Mucosa of descending colon (tissue), 3 donors: ENCODE data around the gene JAM3. TPM values are rescaled to one million over a fixed set of nuclear protein-coding genes. Genes with fewer than 3 reads are reported as not detected.

Experiments
- ATAC-seq: fragments of 200-7000 bp; cut with Tn5 transposase; one replicate; pipeline ENCODE4 v1.9.1; 2020; ENCODE audit warnings: mild to moderate bottlenecking, moderate library complexity
- DNase-seq, 3 donors: peaks; one replicate each; pipeline ENCODE4 v3.0.0-alpha.2; 2020
- H3K36me3 ChIP-seq: fragments of 200-600 bp; one replicate; pipeline ENCODE4 v1.8.0; 2021; ENCODE audit warnings: low read depth, mild to moderate bottlenecking
- H3K4me1 ChIP-seq: fragments of 200-600 bp; one replicate; pipeline ENCODE4 v1.8.0; 2021; ENCODE audit warnings: low read depth, mild to moderate bottlenecking
- H3K4me3 ChIP-seq: fragments of 200-600 bp; one replicate; pipeline ENCODE4 v1.8.0; 2021; ENCODE audit warnings: mild to moderate bottlenecking
- H3K9me3 ChIP-seq: fragments of 200-600 bp; one replicate; pipeline ENCODE4 v1.8.0; 2021; ENCODE audit warnings: mild to moderate bottlenecking
- intact Hi-C, 2 donors: fragments of 100-400 bp; cut with DNase I in 1 of 2; cut with micrococcal nuclease in 1 of 2; formaldehyde crosslinking; loops; one replicate each; pipeline versions ENCODE4 v1.11.0 to v1.11.1; 2022; cut with DNase I, micrococcal nuclease
- long read RNA-seq, 2 donors: library from polyadenylated mRNA; unstranded; transcript quantifications; one replicate each; pipeline ENCODE4 v2.0.0, GENCODE V29; 2019 to 2021
- total RNA-seq, 3 donors: library from RNA; stranded (reverse); fragmentation: NEBNext Ultra II Directional in 2 of 3; extraction: Animal tissue kit (Norgen Biotek cat#: 25700) in 2 of 3; gene quantifications; one replicate each; pipeline versions ENCODE4 v1.2.1 to v1.2.4, GENCODE V29; 2021 to 2023
- TF ChIP-seq, protein P1 (sequence below): fragments of 200-600 bp; IDR thresholded peaks from one replicate; pipeline ENCODE4 v1.8.0; 2022; ENCODE audit warnings: antibody characterized with exemption, mild to moderate bottlenecking
- donor health status: DM: no; HTN: no; CAD: no; lungs with moderate emphysema.
- donor health status: DM: no; HTN: no; CAD: no.
- donor health status: DM: no; HTN: yes; CAD: no.

Gene JAM3
- 10 to 100 TPM in 1 of 3 donors, 1 to 10 TPM in 2; 5.4 to 62.7 (median 5.5) TPM for total RNA-seq
- long read RNA-seq, donor 1, transcript JAM3-201 (9 exons, 3,912 nt) = major isoform, 110 of 131 reads
- long read RNA-seq, donor 1, partial matches to known transcripts = 5 of 131 reads
- long read RNA-seq, donor 1, other reads (novel, unspliced or antisense) = 16 of 131 reads
- long read RNA-seq, donor 2, partial matches to known transcripts = 1 of 1 reads
- long read RNA-seq, donor 2, other reads (novel, unspliced or antisense) = 0 of 1 reads

DNA sequence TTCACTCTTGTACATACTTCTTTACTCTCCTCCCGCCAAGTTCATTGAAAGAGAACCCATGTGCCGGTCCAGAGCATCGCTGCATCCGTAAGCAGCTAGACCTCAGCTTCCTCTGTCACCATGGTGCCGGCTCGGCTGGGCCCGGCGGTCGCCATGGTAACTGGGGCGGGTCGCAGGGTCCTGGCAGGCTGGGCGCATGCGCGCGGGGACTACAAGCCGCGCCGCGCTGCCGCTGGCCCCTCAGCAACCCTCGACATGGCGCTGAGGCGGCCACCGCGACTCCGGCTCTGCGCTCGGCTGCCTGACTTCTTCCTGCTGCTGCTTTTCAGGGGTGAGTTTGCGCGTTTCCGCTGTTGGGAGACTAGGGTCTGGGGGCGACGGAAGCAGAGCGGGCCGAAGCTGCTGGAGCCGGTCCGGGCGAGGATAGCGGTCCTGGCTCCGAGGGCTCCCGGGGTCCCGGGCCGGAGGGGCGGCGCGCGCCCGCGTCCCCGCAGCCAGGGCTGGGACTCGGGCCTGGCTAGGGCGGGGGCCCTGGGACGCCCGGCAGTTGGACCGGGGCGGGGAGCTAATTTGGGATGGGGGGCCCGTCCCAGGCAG, at the start of gene JAM3:
Gene JAM3, plus strand, starts transcription at position 244 of the 597 bp plus-strand sequence. Its CDS starts 12 bp downstream, at position 256.
- peak; percentile 90 for ATAC-seq
- no peaks in the 10 kb centered on the region for H3K36me3 ChIP-seq
- intact Hi-C loops = no loop called here
- DNase-seq = peak; percentile 81 to 91 (median 87)
- no peak within 1 kb of the TSS for H3K4me3 ChIP-seq
- no peaks in the 10 kb centered on the region for H3K9me3 ChIP-seq
- no peaks in the 10 kb centered on the region for H3K4me1 ChIP-seq
- TF ChIP-seq, protein P1, sequence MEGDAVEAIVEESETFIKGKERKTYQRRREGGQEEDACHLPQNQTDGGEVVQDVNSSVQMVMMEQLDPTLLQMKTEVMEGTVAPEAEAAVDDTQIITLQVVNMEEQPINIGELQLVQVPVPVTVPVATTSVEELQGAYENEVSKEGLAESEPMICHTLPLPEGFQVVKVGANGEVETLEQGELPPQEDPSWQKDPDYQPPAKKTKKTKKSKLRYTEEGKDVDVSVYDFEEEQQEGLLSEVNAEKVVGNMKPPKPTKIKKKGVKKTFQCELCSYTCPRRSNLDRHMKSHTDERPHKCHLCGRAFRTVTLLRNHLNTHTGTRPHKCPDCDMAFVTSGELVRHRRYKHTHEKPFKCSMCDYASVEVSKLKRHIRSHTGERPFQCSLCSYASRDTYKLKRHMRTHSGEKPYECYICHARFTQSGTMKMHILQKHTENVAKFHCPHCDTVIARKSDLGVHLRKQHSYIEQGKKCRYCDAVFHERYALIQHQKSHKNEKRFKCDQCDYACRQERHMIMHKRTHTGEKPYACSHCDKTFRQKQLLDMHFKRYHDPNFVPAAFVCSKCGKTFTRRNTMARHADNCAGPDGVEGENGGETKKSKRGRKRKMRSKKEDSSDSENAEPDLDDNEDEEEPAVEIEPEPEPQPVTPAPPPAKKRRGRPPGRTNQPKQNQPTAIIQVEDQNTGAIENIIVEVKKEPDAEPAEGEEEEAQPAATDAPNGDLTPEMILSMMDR = no peak

DNA sequence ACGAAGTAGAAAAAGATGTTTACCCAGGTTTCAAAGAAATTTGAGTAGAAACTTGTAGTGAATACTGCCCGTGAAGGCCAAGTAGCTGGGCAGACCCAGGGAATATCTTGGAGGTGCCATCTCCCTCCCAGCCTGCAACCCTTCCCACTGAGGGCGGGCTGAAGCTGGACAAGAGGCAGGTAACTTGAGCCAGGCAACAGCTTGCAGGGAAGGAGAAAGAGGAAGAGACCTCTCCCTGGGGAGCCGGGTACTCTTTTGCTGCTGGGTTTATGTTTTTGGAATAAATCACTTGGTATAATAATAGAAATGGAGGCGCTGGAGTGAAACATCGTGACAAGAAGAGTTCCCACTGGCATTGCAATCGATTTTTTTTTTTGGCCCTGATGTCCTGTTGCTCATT, 49.4 kb upstream of the JAM3 start:
- DNase-seq (no peak), ATAC-seq (no peak)
- no peaks in the 10 kb centered on the region for H3K9me3 ChIP-seq
- no peaks in the 10 kb centered on the region for H3K4me1 ChIP-seq
- H3K4me3 ChIP-seq = no peak overlapping the region
- no peaks in the 10 kb centered on the region for H3K36me3 ChIP-seq
- TF ChIP-seq, protein P1 = no peak
- intact Hi-C loops = no loop called here

DNA sequence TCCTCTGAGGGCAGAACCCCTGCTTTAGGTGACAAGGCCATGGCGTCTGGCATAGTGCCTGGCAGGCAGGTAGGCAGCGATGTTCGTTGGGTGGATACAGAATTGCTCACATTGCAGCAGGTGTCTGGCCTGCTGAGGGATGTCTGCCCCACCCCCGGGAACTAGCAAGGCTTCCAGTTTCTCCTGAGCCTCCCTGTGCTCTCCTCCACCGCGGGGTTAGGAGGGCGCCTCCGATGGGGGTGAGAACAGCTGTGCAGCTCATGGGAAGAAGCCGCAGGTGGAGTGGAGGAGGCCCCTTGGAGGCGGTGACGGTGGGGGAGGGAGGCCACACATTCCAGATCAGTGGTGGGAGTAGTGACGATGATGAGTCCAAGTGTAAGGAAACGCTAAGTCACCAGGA, 48.3 kb upstream of the JAM3 start:
- DNase-seq (no peak), ATAC-seq (no peak)
- Histone ChIP-seq H3K4me3 (no peak overlapping the region), H3K36me3 (no peaks in the 10 kb centered on the region), H3K9me3 (no peaks in the 10 kb centered on the region), H3K4me1 (no peaks in the 10 kb centered on the region)
- TF ChIP-seq, protein P1 = no peak
- intact Hi-C loops = no loop called here

DNA sequence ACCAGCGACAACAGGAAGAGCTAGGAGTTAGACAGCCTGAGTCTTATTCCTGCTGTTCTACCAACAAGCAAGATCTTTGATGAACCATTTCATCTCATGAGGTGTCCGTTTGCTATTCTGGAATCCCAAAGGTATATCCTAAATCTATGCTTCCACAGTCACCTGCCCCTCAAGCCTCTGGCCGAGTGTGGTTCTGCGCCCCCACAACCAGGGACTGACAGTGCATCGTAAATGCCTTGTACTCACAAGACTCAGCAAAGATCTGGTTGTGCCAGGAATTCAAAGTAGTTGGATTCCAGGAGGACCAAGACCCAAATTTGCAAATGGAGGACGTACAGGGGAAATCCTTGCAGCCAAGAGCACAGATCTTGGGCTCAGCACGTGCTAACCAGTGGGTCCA, 47.5 kb upstream of the JAM3 start:
- Histone ChIP-seq H3K4me1 (no peaks in the 10 kb centered on the region), H3K4me3 (no peak overlapping the region), H3K9me3 (no peaks in the 10 kb centered on the region), H3K36me3 (no peaks in the 10 kb centered on the region)
- TF ChIP-seq, protein P1 = no peak
- ATAC-seq (no peak), DNase-seq (no peak)
- intact Hi-C loops = no loop called here

DNA sequence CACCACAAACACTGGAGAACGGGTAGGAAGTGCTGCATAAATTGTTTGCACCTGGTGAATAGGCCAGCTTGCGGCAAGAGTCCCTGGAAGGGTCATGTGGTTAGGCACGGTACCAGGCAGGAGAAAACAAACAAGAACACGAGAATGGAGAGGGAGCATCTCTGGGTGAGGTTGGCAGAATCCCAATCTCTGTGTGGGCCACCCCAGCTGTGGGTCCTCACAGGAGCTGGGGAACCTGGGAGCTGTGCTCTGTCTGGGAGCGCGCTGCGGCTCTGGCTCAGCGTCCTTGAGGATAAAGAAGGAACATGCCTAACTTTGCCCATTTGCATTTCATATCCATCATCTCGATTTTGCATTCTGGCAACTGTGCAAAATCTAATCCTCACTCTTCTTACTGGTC, 46.1 kb upstream of the JAM3 start:
- no peak for DNase-seq
- Histone ChIP-seq H3K4me1 (no peaks in the 10 kb centered on the region), H3K9me3 (no peaks in the 10 kb centered on the region), H3K4me3 (no peak overlapping the region), H3K36me3 (no peaks in the 10 kb centered on the region)
- TF ChIP-seq, protein P1 = no peak
- no peak for ATAC-seq
- intact Hi-C loops = no loop called here
